Epithelial cell of esophagus (primary cell): ENCODE measurements around the gene TMEM235.
A peak's percentile ranks its signal among the peaks of the same experiment; 100 is the strongest.
"Not testable (repeated sequence)": the region's sequence is repeated elsewhere in the genome, so short reads cannot be mapped to it uniquely, and the experiment has no call there.

Experiments
- DNase-seq: peaks from one replicate; pipeline ENCODE4 v3.0.0; 2010; ENCODE audit warnings: low read depth
- H3K4me3 ChIP-seq: 2 replicates; pipeline ENCODE4 v1.5.1; 2011; ENCODE audit warnings: mild to moderate bottlenecking, low read length, control low read depth
- CTCF ChIP-seq: IDR thresholded peaks from 2 replicates; pipeline ENCODE4 v1.5.1; 2011; ENCODE audit warnings: low read depth, mild to moderate bottlenecking, low read length, control low read depth, inconsistent platforms; ENCODE audit not compliant: insufficient read depth; ENCODE audit errors: missing control alignments

Gene TMEM235

GRCh38 chr17:78252111-78252634 is 20.7 kb downstream of the TMEM235 start:
- no peak for TF ChIP-seq CTCF
- no peak overlapping the region for H3K4me3 ChIP-seq
- no peak for DNase-seq

- TF ChIP-seq CTCF: no peak
- no peak for DNase-seq
- no peak overlapping the region for H3K4me3 ChIP-seq
These were observed 21.5 kb downstream of the TMEM235 start for GRCh38 chr17:78252701-78253635.

GRCh38 chr17:78253636-78253945 is 22.2 kb downstream of the TMEM235 start:
- H3K4me3 ChIP-seq: peak overlapping the region; percentile 75
- not testable (repeated sequence) for DNase-seq

GRCh38 chr17:78253946-78254672 is 22.7 kb downstream of the TMEM235 start:
- no peak for TF ChIP-seq CTCF
- DNase-seq: peak; percentile 81
- peak overlapping the region; percentile 75 for H3K4me3 ChIP-seq

GRCh38 chr17:78255029-78255656 is 23.7 kb downstream of the TMEM235 start:
- no peak overlapping the region for H3K4me3 ChIP-seq
- TF ChIP-seq CTCF: no peak
- no peak for DNase-seq

- no peak for DNase-seq
- no peak for TF ChIP-seq CTCF
These were observed 24.7 kb downstream of the TMEM235 start for GRCh38 chr17:78255953-78256706.

More at GRCh38 chr17:78255953-78256706, 24.7 kb downstream of the TMEM235 start:
- H3K4me3 ChIP-seq: no peak overlapping the region
